ENCODE measurements around the gene PHEX. TPM values are rescaled to one million over a fixed set of nuclear protein-coding genes. Genes with fewer than 3 reads are reported as not detected.

PHEX gene
- polyA plus RNA-seq, 2 donors, result 0.09 to 0.12 TPM

- 50 to 74% methylated on average over 2 of the region's 2 CpGs for WGBS, 2 donors
- H3K27me3 ChIP-seq (ENCODE audit: control insufficient read depth in 1 of 2, insufficient read depth in 2 of 2, low read length in 2 of 2), result no peaks in the 10 kb centered on the region
- no peak overlapping the region for H3K27ac ChIP-seq (ENCODE audit: low read depth in 2 of 2, low read length in 1 of 2)
Observed at GRCh38 chrX:22184096-22184495, 152.0 kb downstream of the PHEX start.

DNA sequence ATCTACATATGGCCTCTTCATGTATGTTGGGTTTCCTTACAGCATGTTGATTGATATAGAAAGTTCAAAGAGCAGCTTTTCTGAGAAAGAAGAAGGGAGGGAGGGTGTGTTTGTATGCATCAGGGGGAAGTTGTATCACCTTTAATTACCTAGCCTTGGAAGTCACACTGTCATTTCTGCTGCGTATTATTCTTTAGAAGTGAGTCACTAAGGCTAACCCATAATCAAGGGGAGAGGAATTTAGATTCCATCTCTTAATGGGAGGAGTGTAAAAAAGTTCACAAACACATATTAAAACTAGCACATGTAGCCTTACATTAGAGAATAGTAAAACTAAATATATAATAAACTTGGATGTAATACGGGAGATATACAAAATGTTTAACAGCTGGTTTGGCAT, 154.0 kb downstream of the PHEX start:
- H3K27ac ChIP-seq (ENCODE audit: low read depth in 2 of 2, low read length in 1 of 2), result no peak overlapping the region
- H3K4me1 ChIP-seq (ENCODE audit: control insufficient read depth in 2 of 2, insufficient read depth in 2 of 2, low read length in 1 of 2), result no peaks in the 10 kb centered on the region
- 64 to 65% methylated on average over 2 of the region's 2 CpGs for WGBS, 2 donors

More at GRCh38 chrX:22184096-22184495, 152.0 kb downstream of the PHEX start:
- H3K9me3 ChIP-seq (ENCODE audit: control insufficient read depth in 2 of 2, insufficient read depth in 1 of 2, low read depth in 1 of 2, low read length in 1 of 2), result no peaks in the 10 kb centered on the region
- H3K4me3 ChIP-seq (ENCODE audit: low read depth in 1 of 2, low read length in 2 of 2), result no peak overlapping the region
- no peaks in the 10 kb centered on the region for H3K4me1 ChIP-seq (ENCODE audit: control insufficient read depth in 2 of 2, insufficient read depth in 2 of 2, low read length in 1 of 2)
- H3K36me3 ChIP-seq (ENCODE audit: control insufficient read depth in 2 of 2, insufficient read depth in 2 of 2, low read length in 1 of 2), result no peaks in the 10 kb centered on the region

GRCh38 chrX:22192419-22193060, 160.4 kb downstream of the PHEX start:
- Histone ChIP-seq H3K36me3 (ENCODE audit: control insufficient read depth in 2 of 2, insufficient read depth in 2 of 2, low read length in 1 of 2) (no peaks in the 10 kb centered on the region), H3K27ac (ENCODE audit: low read depth in 2 of 2, low read length in 1 of 2) (no peak overlapping the region), H3K9me3 (ENCODE audit: control insufficient read depth in 2 of 2, insufficient read depth in 1 of 2, low read depth in 1 of 2, low read length in 1 of 2) (no peaks in the 10 kb centered on the region), H3K27me3 (ENCODE audit: control insufficient read depth in 1 of 2, insufficient read depth in 2 of 2, low read length in 2 of 2) (peaks cover 0 to 3% of the 10 kb centered on the region in 2 donors), H3K4me3 (ENCODE audit: low read depth in 1 of 2, low read length in 2 of 2) (no peak overlapping the region), H3K4me1 (ENCODE audit: control insufficient read depth in 2 of 2, insufficient read depth in 2 of 2, low read length in 1 of 2) (no peaks in the 10 kb centered on the region)
- WGBS, 2 donors, result 19 to 24% methylated on average over 13 of the region's 13 CpGs

More for the DNA sequence above, 154.0 kb downstream of the PHEX start:
- no peaks in the 10 kb centered on the region for H3K27me3 ChIP-seq (ENCODE audit: control insufficient read depth in 1 of 2, insufficient read depth in 2 of 2, low read length in 2 of 2)
- H3K36me3 ChIP-seq (ENCODE audit: control insufficient read depth in 2 of 2, insufficient read depth in 2 of 2, low read length in 1 of 2), result no peaks in the 10 kb centered on the region
- no peaks in the 10 kb centered on the region for H3K9me3 ChIP-seq (ENCODE audit: control insufficient read depth in 2 of 2, insufficient read depth in 1 of 2, low read depth in 1 of 2, low read length in 1 of 2)
- H3K4me3 ChIP-seq (ENCODE audit: low read depth in 1 of 2, low read length in 2 of 2), result no peak overlapping the region

GRCh38 chrX:22193851-22194659, 161.9 kb downstream of the PHEX start:
- no peak overlapping the region for H3K27ac ChIP-seq (ENCODE audit: low read depth in 2 of 2, low read length in 1 of 2)
- no peaks in the 10 kb centered on the region for H3K36me3 ChIP-seq (ENCODE audit: control insufficient read depth in 2 of 2, insufficient read depth in 2 of 2, low read length in 1 of 2)
- no peaks in the 10 kb centered on the region for H3K4me1 ChIP-seq (ENCODE audit: control insufficient read depth in 2 of 2, insufficient read depth in 2 of 2, low read length in 1 of 2)
- no peak overlapping the region for H3K4me3 ChIP-seq (ENCODE audit: low read depth in 1 of 2, low read length in 2 of 2)
- 71 to 83% methylated on average over 8 of the region's 8 CpGs for WGBS, 2 donors
- no peaks in the 10 kb centered on the region for H3K9me3 ChIP-seq (ENCODE audit: control insufficient read depth in 2 of 2, insufficient read depth in 1 of 2, low read depth in 1 of 2, low read length in 1 of 2)
- peaks cover 0 to 3% of the 10 kb centered on the region in 2 donors for H3K27me3 ChIP-seq (ENCODE audit: control insufficient read depth in 1 of 2, insufficient read depth in 2 of 2, low read length in 2 of 2)

DNA sequence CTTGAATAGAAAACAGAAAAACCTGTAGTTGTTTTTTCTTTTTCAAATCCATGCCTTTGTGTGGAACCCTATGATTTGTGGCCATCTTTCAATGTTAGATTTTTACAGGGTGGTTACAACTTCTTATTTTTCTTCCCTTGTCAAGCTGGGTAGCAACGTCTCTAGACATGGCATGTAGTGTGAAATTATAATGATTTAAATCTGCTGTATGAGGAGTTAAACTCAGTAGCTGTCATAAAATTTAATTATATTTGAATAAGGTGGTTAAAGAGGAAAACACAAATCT, 162.5 kb downstream of the PHEX start:
- peaks cover 0 to 3% of the 10 kb centered on the region in 2 donors for H3K27me3 ChIP-seq (ENCODE audit: control insufficient read depth in 1 of 2, insufficient read depth in 2 of 2, low read length in 2 of 2)
- no peaks in the 10 kb centered on the region for H3K36me3 ChIP-seq (ENCODE audit: control insufficient read depth in 2 of 2, insufficient read depth in 2 of 2, low read length in 1 of 2)
- H3K4me1 ChIP-seq (ENCODE audit: control insufficient read depth in 2 of 2, insufficient read depth in 2 of 2, low read length in 1 of 2), result no peaks in the 10 kb centered on the region
- no peaks in the 10 kb centered on the region for H3K9me3 ChIP-seq (ENCODE audit: control insufficient read depth in 2 of 2, insufficient read depth in 1 of 2, low read depth in 1 of 2, low read length in 1 of 2)
- WGBS, 2 donors, result 63 to 78% methylated on average over 1 of the region's 1 CpG
- H3K27ac ChIP-seq (ENCODE audit: low read depth in 2 of 2, low read length in 1 of 2), result no peak overlapping the region
- H3K4me3 ChIP-seq (ENCODE audit: low read depth in 1 of 2, low read length in 2 of 2), result no peak overlapping the region

DNA sequence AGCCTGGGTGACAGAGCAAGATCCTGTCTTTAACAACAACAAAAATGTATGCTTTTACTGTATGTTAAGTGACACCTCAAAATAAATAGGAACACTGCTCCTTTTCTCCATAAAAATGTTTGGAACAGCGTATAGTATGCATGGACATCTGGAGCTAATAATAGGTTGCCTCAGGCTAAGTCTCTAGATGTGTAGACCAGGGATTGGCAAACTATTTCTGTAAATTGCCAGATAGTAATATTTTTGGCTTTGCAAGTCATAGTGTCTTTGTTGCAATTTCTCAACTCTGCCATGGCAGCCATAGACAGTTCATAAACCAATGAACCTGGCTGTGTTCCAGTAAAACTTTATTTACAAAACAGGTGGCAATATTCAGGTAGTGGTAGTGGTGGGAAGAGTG, 164.0 kb downstream of the PHEX start:
- H3K27ac ChIP-seq (ENCODE audit: low read depth in 2 of 2, low read length in 1 of 2), result no peak overlapping the region
- peaks cover 0 to 7% of the 10 kb centered on the region in 2 donors for H3K27me3 ChIP-seq (ENCODE audit: control insufficient read depth in 1 of 2, insufficient read depth in 2 of 2, low read length in 2 of 2)
- no peaks in the 10 kb centered on the region for H3K4me1 ChIP-seq (ENCODE audit: control insufficient read depth in 2 of 2, insufficient read depth in 2 of 2, low read length in 1 of 2)
- no peak overlapping the region for H3K4me3 ChIP-seq (ENCODE audit: low read depth in 1 of 2, low read length in 2 of 2)
- no peaks in the 10 kb centered on the region for H3K36me3 ChIP-seq (ENCODE audit: control insufficient read depth in 2 of 2, insufficient read depth in 2 of 2, low read length in 1 of 2)
- WGBS, 2 donors, result 73 to 83% methylated on average over 1 of the region's 1 CpG
- H3K9me3 ChIP-seq (ENCODE audit: control insufficient read depth in 2 of 2, insufficient read depth in 1 of 2, low read depth in 1 of 2, low read length in 1 of 2), result no peaks in the 10 kb centered on the region

- peaks cover 0 to 4% of the 10 kb centered on the region in 2 donors for H3K27me3 ChIP-seq (ENCODE audit: control insufficient read depth in 1 of 2, insufficient read depth in 2 of 2, low read length in 2 of 2)
- H3K9me3 ChIP-seq (ENCODE audit: control insufficient read depth in 2 of 2, insufficient read depth in 1 of 2, low read depth in 1 of 2, low read length in 1 of 2), result no peaks in the 10 kb centered on the region
- H3K4me1 ChIP-seq (ENCODE audit: control insufficient read depth in 2 of 2, insufficient read depth in 2 of 2, low read length in 1 of 2), result no peaks in the 10 kb centered on the region
- H3K36me3 ChIP-seq (ENCODE audit: control insufficient read depth in 2 of 2, insufficient read depth in 2 of 2, low read length in 1 of 2), result no peaks in the 10 kb centered on the region
- H3K4me3 ChIP-seq (ENCODE audit: low read depth in 1 of 2, low read length in 2 of 2), result no peak overlapping the region
- H3K27ac ChIP-seq (ENCODE audit: low read depth in 2 of 2, low read length in 1 of 2), result no peak overlapping the region
Observed at GRCh38 chrX:22202251-22202650, 170.1 kb downstream of the PHEX start.

DNA sequence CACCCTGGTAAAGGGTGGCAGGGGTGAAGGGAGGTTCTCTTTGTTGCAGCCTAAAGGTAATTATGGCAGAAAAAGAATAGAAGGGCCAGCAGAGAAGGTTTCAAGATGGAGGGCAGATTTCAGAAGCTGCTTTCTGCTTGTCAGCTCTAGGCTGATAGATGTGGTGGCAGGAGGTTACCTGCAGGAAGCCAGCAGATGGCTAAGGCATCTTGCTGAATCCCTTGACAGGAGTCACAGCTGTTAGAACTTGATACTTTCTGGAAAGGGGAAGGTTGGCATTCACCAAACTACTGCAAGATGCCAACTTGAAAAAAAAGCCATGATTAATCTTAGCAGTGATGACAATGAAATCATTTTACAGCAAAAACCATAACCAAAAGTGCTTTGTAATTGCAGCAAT, 171.1 kb downstream of the PHEX start:
- Histone ChIP-seq H3K36me3 (ENCODE audit: control insufficient read depth in 2 of 2, insufficient read depth in 2 of 2, low read length in 1 of 2) (no peaks in the 10 kb centered on the region), H3K9me3 (ENCODE audit: control insufficient read depth in 2 of 2, insufficient read depth in 1 of 2, low read depth in 1 of 2, low read length in 1 of 2) (no peaks in the 10 kb centered on the region), H3K27me3 (ENCODE audit: control insufficient read depth in 1 of 2, insufficient read depth in 2 of 2, low read length in 2 of 2) (peaks cover 0 to 4% of the 10 kb centered on the region in 2 donors), H3K4me1 (ENCODE audit: control insufficient read depth in 2 of 2, insufficient read depth in 2 of 2, low read length in 1 of 2) (no peaks in the 10 kb centered on the region), H3K4me3 (ENCODE audit: low read depth in 1 of 2, low read length in 2 of 2) (no peak overlapping the region), H3K27ac (ENCODE audit: low read depth in 2 of 2, low read length in 1 of 2) (no peak overlapping the region)

DNA sequence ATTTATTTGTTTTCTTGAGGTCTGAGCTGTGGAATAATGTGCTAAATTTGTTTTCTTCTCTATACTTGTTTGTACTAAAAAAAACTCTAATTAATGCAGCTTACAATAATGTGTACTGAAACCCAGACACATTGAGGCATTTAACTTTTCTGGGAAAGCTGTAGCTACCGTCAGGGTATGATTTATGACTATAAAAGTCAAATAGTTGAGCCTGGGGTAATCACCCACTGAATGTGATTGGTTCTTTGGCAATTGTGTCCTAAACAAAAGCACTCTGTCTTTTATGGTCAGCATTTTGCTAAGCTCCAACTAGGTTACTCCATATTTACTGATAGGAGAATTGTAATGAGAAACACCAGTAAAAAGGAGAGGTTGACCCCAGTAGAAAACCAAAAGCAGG, 174.7 kb downstream of the PHEX start:
- Histone ChIP-seq H3K4me3 (ENCODE audit: low read depth in 1 of 2, low read length in 2 of 2) (no peak overlapping the region), H3K27me3 (ENCODE audit: control insufficient read depth in 1 of 2, insufficient read depth in 2 of 2, low read length in 2 of 2) (peaks cover 0 to 5% of the 10 kb centered on the region in 2 donors), H3K9me3 (ENCODE audit: control insufficient read depth in 2 of 2, insufficient read depth in 1 of 2, low read depth in 1 of 2, low read length in 1 of 2) (no peaks in the 10 kb centered on the region), H3K27ac (ENCODE audit: low read depth in 2 of 2, low read length in 1 of 2) (no peak overlapping the region), H3K36me3 (ENCODE audit: control insufficient read depth in 2 of 2, insufficient read depth in 2 of 2, low read length in 1 of 2) (no peaks in the 10 kb centered on the region), H3K4me1 (ENCODE audit: control insufficient read depth in 2 of 2, insufficient read depth in 2 of 2, low read length in 1 of 2) (no peaks in the 10 kb centered on the region)
- 39 to 58% methylated on average over 1 of the region's 1 CpG for whole genome bisulfite sequencing, 2 donors

- Histone ChIP-seq H3K27ac (ENCODE audit: low read depth in 2 of 2, low read length in 1 of 2) (no peak overlapping the region), H3K27me3 (ENCODE audit: control insufficient read depth in 1 of 2, insufficient read depth in 2 of 2, low read length in 2 of 2) (no peaks in the 10 kb centered on the region), H3K4me1 (ENCODE audit: control insufficient read depth in 2 of 2, insufficient read depth in 2 of 2, low read length in 1 of 2) (no peaks in the 10 kb centered on the region), H3K9me3 (ENCODE audit: control insufficient read depth in 2 of 2, insufficient read depth in 1 of 2, low read depth in 1 of 2, low read length in 1 of 2) (no peaks in the 10 kb centered on the region), H3K36me3 (ENCODE audit: control insufficient read depth in 2 of 2, insufficient read depth in 2 of 2, low read length in 1 of 2) (no peaks in the 10 kb centered on the region), H3K4me3 (ENCODE audit: low read depth in 1 of 2, low read length in 2 of 2) (no peak overlapping the region)
- WGBS, 2 donors, result 63 to 72% methylated on average over 2 of the region's 2 CpGs
Observed at GRCh38 chrX:22220941-22221340, 188.8 kb downstream of the PHEX start.
